HL-60 (cell line): Measurements from ENCODE around the gene ZNF865.

Experiments
- DNase-seq, 2 experiments: peaks; one replicate each; pipeline ENCODE4 v3.0.0-alpha.2; 2010 to 2020; ENCODE audit warnings: low read depth in 1 of 2, low spot score in 1 of 2
- H3K27ac ChIP-seq: fragments of 250-450 bp; sonication (Bioruptor Pico); replicated peaks from 2 replicates; pipeline ENCODE4 v1.5.1; 2020; ENCODE audit warnings: mild to moderate bottlenecking, moderate library complexity
- H3K27me3 ChIP-seq: fragments of 250-450 bp; sonication (Bioruptor Pico); 2 replicates; pipeline ENCODE4 v1.5.1; 2021; ENCODE audit warnings: mild to moderate bottlenecking, moderate library complexity; ENCODE audit not compliant: insufficient read depth, poor library complexity, severe bottlenecking
- H3K4me3 ChIP-seq: replicated peaks from 2 replicates; pipeline ENCODE4 v1.5.1; 2011; ENCODE audit warnings: mild to moderate bottlenecking, control low read depth, low read length; ENCODE audit not compliant: insufficient read depth
- GABPA ChIP-seq: IDR thresholded peaks from 2 replicates; pipeline ENCODE4 v1.6.1; 2012; ENCODE audit warnings: low read depth
- POLR2AphosphoS5 ChIP-seq: IDR thresholded peaks from 2 replicates; pipeline ENCODE4 v1.6.1; 2012; ENCODE audit warnings: low read depth
- SPI1 ChIP-seq: IDR thresholded peaks from 2 replicates; pipeline ENCODE4 v1.6.1; 2012; ENCODE audit warnings: low read depth, mild to moderate bottlenecking, borderline replicate concordance
- TF ChIP-seq, protein P1 (sequence below): IDR thresholded peaks from 2 replicates; pipeline ENCODE4 v1.6.1; 2012; ENCODE audit warnings: low read depth; ENCODE audit not compliant: insufficient replicate concordance
- TF ChIP-seq, protein P2 (sequence below): IDR thresholded peaks from one replicate; pipeline ENCODE4 v1.5.1; 2011; ENCODE audit warnings: low read length, control low read depth, inconsistent platforms; ENCODE audit not compliant: insufficient read depth

The ZNF865 gene

DNA sequence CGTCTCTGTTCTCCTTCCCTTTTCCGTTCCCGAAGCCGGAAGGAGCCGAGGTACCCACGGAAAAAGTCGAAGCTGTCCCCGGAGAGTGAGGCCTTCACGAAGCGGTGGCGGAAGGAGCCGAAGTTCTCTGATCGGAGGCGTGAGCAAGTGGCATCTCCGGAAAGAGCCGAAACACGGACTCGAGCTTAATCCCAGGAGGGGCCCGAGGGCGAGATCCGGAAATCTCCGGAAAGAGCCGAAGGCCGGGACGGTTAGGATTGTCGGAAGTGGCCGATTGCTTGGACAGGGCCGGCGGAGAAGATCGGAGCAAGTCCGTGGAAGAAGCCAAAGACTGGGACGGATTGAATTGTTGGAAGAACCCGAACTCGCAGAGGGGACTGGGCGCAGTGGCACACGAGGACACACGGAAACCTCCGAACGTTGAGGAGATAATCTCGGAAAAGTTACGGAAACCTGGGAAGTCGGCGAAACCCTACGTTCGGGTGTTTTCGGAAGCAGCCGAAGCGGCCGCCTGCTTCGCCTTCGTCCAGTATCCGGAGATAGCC is 48.9 kb downstream of the ZNF865 start:
- peak overlapping the region; percentile 99 for H3K27ac ChIP-seq
- peak; percentile 97 to 100 for DNase-seq
- no peaks in the 10 kb centered on the region for H3K27me3 ChIP-seq
- TF ChIP-seq POLR2AphosphoS5 (0 out of 2 replicates have a peak, but pooled peaks have one; percentile 3), SPI1 (no peak; the same call in 1 of the 2 replicates)
- peak overlapping the region; percentile 55 for H3K4me3 ChIP-seq

DNA sequence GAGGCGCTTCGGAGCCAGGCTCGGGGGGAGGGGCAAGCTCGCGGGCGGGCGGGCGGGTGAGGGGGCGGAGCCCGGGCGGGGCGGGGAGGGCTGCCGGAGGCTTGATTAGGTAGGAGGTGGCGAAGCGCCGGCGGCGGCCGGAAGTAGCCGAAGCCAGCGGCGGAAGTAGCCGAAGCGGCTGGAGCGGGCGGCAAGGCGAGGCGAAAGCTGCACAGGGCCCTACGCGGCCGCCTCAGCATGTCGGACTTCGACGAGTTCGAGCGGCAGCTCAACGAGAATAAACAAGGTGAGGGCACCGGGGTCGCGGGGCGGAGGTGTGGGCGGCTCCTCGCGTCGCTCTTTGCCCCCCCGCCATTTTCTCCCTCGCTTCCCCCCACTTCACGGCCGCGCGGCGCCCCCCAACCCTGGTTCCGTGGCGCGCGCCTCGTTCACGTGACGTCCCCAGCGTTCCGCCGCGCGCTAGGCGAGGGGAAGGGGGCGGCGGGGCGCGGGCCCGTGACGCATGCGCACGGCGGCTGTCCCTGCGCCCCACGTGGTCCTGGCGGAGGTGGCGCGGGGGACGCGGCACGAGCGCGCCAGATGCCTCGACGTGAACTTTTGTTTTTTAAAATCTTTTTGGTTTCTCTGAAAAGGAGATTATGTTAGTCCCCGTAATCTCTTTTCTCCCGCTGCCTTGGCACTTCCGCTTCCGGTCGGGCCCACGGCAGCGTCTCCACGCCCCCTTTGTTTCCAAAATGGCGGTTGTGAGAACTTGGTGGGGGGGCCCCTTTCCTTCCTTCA is 49.6 kb downstream of the ZNF865 start, which contains the start of gene U2AF2:
U2AF2 (plus strand) TSS at position 168 of the 780 bp plus-strand sequence; CDS start at position 238, 70 bp downstream.
- H3K27me3 ChIP-seq = no peaks in the 10 kb centered on the region
- H3K27ac ChIP-seq = peak within 1 kb of the TSS; percentile 99
- TF ChIP-seq SPI1 (peak; percentile 63), GABPA (peak; percentile 88), POLR2AphosphoS5 (peak; percentile 75)
- TF ChIP-seq, protein P1, sequence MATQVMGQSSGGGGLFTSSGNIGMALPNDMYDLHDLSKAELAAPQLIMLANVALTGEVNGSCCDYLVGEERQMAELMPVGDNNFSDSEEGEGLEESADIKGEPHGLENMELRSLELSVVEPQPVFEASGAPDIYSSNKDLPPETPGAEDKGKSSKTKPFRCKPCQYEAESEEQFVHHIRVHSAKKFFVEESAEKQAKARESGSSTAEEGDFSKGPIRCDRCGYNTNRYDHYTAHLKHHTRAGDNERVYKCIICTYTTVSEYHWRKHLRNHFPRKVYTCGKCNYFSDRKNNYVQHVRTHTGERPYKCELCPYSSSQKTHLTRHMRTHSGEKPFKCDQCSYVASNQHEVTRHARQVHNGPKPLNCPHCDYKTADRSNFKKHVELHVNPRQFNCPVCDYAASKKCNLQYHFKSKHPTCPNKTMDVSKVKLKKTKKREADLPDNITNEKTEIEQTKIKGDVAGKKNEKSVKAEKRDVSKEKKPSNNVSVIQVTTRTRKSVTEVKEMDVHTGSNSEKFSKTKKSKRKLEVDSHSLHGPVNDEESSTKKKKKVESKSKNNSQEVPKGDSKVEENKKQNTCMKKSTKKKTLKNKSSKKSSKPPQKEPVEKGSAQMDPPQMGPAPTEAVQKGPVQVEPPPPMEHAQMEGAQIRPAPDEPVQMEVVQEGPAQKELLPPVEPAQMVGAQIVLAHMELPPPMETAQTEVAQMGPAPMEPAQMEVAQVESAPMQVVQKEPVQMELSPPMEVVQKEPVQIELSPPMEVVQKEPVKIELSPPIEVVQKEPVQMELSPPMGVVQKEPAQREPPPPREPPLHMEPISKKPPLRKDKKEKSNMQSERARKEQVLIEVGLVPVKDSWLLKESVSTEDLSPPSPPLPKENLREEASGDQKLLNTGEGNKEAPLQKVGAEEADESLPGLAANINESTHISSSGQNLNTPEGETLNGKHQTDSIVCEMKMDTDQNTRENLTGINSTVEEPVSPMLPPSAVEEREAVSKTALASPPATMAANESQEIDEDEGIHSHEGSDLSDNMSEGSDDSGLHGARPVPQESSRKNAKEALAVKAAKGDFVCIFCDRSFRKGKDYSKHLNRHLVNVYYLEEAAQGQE = peak; percentile 12
- TF ChIP-seq, protein P2, sequence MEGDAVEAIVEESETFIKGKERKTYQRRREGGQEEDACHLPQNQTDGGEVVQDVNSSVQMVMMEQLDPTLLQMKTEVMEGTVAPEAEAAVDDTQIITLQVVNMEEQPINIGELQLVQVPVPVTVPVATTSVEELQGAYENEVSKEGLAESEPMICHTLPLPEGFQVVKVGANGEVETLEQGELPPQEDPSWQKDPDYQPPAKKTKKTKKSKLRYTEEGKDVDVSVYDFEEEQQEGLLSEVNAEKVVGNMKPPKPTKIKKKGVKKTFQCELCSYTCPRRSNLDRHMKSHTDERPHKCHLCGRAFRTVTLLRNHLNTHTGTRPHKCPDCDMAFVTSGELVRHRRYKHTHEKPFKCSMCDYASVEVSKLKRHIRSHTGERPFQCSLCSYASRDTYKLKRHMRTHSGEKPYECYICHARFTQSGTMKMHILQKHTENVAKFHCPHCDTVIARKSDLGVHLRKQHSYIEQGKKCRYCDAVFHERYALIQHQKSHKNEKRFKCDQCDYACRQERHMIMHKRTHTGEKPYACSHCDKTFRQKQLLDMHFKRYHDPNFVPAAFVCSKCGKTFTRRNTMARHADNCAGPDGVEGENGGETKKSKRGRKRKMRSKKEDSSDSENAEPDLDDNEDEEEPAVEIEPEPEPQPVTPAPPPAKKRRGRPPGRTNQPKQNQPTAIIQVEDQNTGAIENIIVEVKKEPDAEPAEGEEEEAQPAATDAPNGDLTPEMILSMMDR = no peak
- peak; percentile 87 to 93 for DNase-seq
- H3K4me3 ChIP-seq = peak within 1 kb of the TSS; percentile 87

DNA sequence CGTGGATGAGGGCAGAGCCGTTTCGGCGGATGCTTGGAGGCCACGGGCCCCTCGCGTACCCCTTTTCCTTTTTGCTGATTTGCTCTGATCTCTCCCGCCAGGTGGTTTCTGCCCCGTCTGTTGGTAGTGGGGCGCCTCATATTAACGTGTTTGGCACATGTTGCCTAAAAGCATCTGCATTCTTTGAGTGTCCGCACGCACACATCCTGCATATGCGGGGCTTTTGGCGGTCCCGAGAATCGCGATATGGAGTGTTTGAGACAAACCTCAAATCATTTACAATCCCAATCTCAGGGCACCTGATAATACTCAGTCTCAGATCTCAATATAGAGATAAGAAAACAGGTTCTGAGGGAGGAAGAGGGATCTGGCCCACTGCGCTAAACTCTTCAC is 50.2 kb downstream of the ZNF865 start:
- no peaks in the 10 kb centered on the region for H3K27me3 ChIP-seq
- TF ChIP-seq GABPA = no peak
- TF ChIP-seq, protein P1 = no peak
- no peak; the same call in 1 of the 2 replicates for TF ChIP-seq POLR2AphosphoS5
- TF ChIP-seq, protein P2 = no peak
- no peak for TF ChIP-seq SPI1
- peak overlapping the region; percentile 87 for H3K4me3 ChIP-seq
- DNase-seq = no peak
- H3K27ac ChIP-seq = peak overlapping the region; percentile 99

DNA sequence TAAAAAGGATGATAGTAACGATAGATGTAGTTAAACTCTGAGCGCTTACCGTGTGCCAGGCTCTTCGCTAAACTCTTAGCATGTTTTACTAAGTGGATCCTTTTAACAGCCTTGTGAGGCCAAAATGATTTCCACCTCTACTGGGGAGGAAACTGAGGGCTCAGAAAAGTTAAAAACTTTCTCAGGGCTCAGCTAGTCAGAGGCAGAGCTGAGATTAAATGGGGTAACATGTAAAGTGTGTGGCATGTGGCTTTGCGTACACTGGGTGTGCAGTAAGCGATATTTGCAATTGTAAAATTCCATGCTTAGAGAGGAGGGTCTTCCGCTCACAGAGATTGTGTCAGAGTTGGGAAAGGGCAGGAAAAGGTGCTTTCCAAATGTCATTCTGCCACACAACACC is 51.1 kb downstream of the ZNF865 start:
- TF ChIP-seq, protein P1 = no peak
- TF ChIP-seq GABPA (no peak), POLR2AphosphoS5 (no peak), SPI1 (no peak)
- TF ChIP-seq, protein P2 = no peak
- Histone ChIP-seq H3K27me3 (no peaks in the 10 kb centered on the region), H3K27ac (peak overlapping the region; percentile 99), H3K4me3 (peak overlapping the region; percentile 87)
- no peak for DNase-seq
